ENCODE results near the gene AP3M1.
A peak's percentile ranks its signal among the peaks of the same experiment; 100 is the strongest.

Gene AP3M1

GRCh38 chr10:74083304-74083703, 67.3 kb downstream of the AP3M1 start:
- H3K9me2 ChIP-seq (replicated peaks; ENCODE audit: low read depth, low read length), result no peaks in the 10 kb centered on the region
- H3K4me3 ChIP-seq (ENCODE audit: low read length, poor library complexity, severe bottlenecking), result no peak overlapping the region
- TF ChIP-seq EZH2phosphoT487 (IDR thresholded peaks at IDR 0.05; ENCODE audit: borderline replicate concordance), result no peak
- TF ChIP-seq CTCF (conservative IDR thresholded peaks at IDR 0.05; ENCODE audit: low read length), result no peak
- H3K36me3 ChIP-seq (ENCODE audit: insufficient read depth, low read length), result peaks cover 21% of the 10 kb centered on the region; the same call in 1 of the 2 replicates
- H3K27me3 ChIP-seq (ENCODE audit: insufficient read depth, low read length, poor library complexity, severe bottlenecking), result no peaks in the 10 kb centered on the region
- H4K20me1 ChIP-seq (ENCODE audit: insufficient read depth, low read length, poor library complexity, severe bottlenecking), result peaks cover 4% of the 10 kb centered on the region
- peaks cover 3% of the 10 kb centered on the region; the same call in 1 of the 2 replicates for H3F3A ChIP-seq (ENCODE audit: low read depth)
- H3K9me3 ChIP-seq (ENCODE audit: insufficient read depth, low read depth, low read length), result no peaks in the 10 kb centered on the region
- H3K4me2 ChIP-seq (ENCODE audit: low read depth, low read length, poor library complexity, severe bottlenecking), result no peak overlapping the region
- no peak overlapping the region for H3K9ac ChIP-seq (ENCODE audit: low read depth, low read length, poor library complexity, severe bottlenecking)
- no peaks in the 10 kb centered on the region for H3K79me2 ChIP-seq (ENCODE audit: insufficient read depth, low read length)
- peaks cover 26% of the 10 kb centered on the region for H3K4me1 ChIP-seq (ENCODE audit: insufficient read depth, low read length, poor library complexity, severe bottlenecking)
- H2AFZ ChIP-seq (ENCODE audit: low read length), result no peak overlapping the region

- Histone ChIP-seq H3K9me3 (ENCODE audit: insufficient read depth, low read depth, low read length) (no peaks in the 10 kb centered on the region), H4K20me1 (ENCODE audit: insufficient read depth, low read length, poor library complexity, severe bottlenecking) (peaks cover 4% of the 10 kb centered on the region), H3K9ac (ENCODE audit: low read depth, low read length, poor library complexity, severe bottlenecking) (no peak overlapping the region), H2AFZ (ENCODE audit: low read length) (no peak overlapping the region), H3K4me1 (ENCODE audit: insufficient read depth, low read length, poor library complexity, severe bottlenecking) (peaks cover 37% of the 10 kb centered on the region), H3K4me3 (ENCODE audit: low read length, poor library complexity, severe bottlenecking) (no peak overlapping the region), H3K79me2 (ENCODE audit: insufficient read depth, low read length) (no peaks in the 10 kb centered on the region), H3F3A (ENCODE audit: low read depth) (peaks cover 3% of the 10 kb centered on the region; the same call in 1 of the 2 replicates), H3K4me2 (ENCODE audit: low read depth, low read length, poor library complexity, severe bottlenecking) (no peak overlapping the region), H3K36me3 (ENCODE audit: insufficient read depth, low read length) (peaks cover 19% of the 10 kb centered on the region; the same call in 1 of the 2 replicates), H3K27me3 (ENCODE audit: insufficient read depth, low read length, poor library complexity, severe bottlenecking) (no peaks in the 10 kb centered on the region), H3K9me2 (replicated peaks; ENCODE audit: low read depth, low read length) (no peaks in the 10 kb centered on the region)
- TF ChIP-seq EZH2phosphoT487 (IDR thresholded peaks at IDR 0.05; ENCODE audit: borderline replicate concordance) (no peak), CTCF (conservative IDR thresholded peaks at IDR 0.05; ENCODE audit: low read length) (no peak)
These were observed 68.5 kb downstream of the AP3M1 start for GRCh38 chr10:74081941-74082718.

GRCh38 chr10:74081192-74081803, 69.3 kb downstream of the AP3M1 start:
- Histone ChIP-seq H3K9me2 (replicated peaks; ENCODE audit: low read depth, low read length) (no peaks in the 10 kb centered on the region), H3K9me3 (ENCODE audit: insufficient read depth, low read depth, low read length) (no peaks in the 10 kb centered on the region), H3K9ac (ENCODE audit: low read depth, low read length, poor library complexity, severe bottlenecking) (no peak overlapping the region), H3K4me2 (ENCODE audit: low read depth, low read length, poor library complexity, severe bottlenecking) (no peak overlapping the region), H3K4me1 (ENCODE audit: insufficient read depth, low read length, poor library complexity, severe bottlenecking) (peaks cover 37% of the 10 kb centered on the region), H3K27me3 (ENCODE audit: insufficient read depth, low read length, poor library complexity, severe bottlenecking) (no peaks in the 10 kb centered on the region), H3F3A (ENCODE audit: low read depth) (peaks cover 3% of the 10 kb centered on the region; the same call in 1 of the 2 replicates), H4K20me1 (ENCODE audit: insufficient read depth, low read length, poor library complexity, severe bottlenecking) (peaks cover 4% of the 10 kb centered on the region), H3K4me3 (ENCODE audit: low read length, poor library complexity, severe bottlenecking) (no peak overlapping the region), H3K36me3 (ENCODE audit: insufficient read depth, low read length) (peaks cover 17% of the 10 kb centered on the region; the same call in 1 of the 2 replicates), H3K79me2 (ENCODE audit: insufficient read depth, low read length) (no peaks in the 10 kb centered on the region), H2AFZ (ENCODE audit: low read length) (no peak overlapping the region)
- peak; percentile 91 for TF ChIP-seq CTCF (conservative IDR thresholded peaks at IDR 0.05; ENCODE audit: low read length)
- TF ChIP-seq EZH2phosphoT487 (IDR thresholded peaks at IDR 0.05; ENCODE audit: borderline replicate concordance), result no peak

Data from Loucy (cell line).